HG03460 (cell line): ENCODE results near the gene NXF1.
"Not testable (repeated sequence)": the region's sequence is repeated elsewhere in the genome, so short reads cannot be mapped to it uniquely, and the experiment has no call there.

Experiments
- ATAC-seq: cut with Tn5 transposase; IDR thresholded peaks from one replicate; pipeline ENCODE4 v1.9.1; 2021; ENCODE audit not compliant: unreplicated experiment

Gene NXF1

DNA sequence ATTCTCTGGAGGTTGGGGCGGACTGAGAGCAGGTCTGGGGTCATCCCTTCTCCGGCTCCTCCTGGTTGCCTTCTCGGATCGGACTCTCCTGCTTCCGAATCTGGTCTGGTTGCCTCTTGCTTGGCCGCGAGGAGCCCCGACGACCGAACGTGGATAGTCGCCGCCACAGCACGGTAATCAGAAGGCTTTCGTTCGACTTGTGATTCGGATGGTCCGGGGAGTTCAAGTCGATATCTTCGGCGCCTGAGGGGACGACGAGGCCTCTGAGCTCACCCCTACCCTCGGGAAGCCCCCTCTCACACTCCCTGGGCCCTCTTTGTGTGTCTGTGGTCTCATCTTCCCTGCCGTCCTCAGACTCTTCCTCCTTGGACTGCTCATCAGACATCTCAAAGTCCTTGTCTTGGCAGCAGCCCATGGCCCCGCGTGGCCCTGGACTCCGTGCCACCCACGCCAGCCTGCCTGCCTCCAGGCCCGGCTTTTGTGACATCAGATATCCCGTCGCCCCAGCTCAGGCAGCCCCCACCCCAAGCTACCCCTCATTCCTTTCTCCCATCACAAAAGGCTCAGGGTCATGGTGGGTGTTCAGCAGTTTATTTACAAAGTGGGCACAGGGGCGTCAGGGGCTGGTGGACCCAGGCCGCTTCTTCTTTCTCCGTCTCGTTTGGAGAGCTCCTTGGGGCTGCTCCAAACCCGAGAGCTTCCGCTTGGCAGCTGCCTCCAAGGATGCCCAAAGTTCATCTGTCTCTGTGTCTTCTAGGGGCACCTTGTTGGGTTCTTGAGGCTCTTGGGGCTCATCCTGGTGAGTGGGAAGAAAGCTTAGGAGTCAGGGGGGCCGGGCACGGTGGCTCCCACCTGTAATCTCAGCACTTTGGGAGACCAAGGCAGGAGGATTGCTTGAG lies 27.3 kb upstream of the NXF1 start, which contains the start of gene TEX54:
Gene TEX54, minus strand, starts transcription at position 506 of the 899 bp plus-strand sequence.
- ATAC-seq: peak; percentile 3

DNA sequence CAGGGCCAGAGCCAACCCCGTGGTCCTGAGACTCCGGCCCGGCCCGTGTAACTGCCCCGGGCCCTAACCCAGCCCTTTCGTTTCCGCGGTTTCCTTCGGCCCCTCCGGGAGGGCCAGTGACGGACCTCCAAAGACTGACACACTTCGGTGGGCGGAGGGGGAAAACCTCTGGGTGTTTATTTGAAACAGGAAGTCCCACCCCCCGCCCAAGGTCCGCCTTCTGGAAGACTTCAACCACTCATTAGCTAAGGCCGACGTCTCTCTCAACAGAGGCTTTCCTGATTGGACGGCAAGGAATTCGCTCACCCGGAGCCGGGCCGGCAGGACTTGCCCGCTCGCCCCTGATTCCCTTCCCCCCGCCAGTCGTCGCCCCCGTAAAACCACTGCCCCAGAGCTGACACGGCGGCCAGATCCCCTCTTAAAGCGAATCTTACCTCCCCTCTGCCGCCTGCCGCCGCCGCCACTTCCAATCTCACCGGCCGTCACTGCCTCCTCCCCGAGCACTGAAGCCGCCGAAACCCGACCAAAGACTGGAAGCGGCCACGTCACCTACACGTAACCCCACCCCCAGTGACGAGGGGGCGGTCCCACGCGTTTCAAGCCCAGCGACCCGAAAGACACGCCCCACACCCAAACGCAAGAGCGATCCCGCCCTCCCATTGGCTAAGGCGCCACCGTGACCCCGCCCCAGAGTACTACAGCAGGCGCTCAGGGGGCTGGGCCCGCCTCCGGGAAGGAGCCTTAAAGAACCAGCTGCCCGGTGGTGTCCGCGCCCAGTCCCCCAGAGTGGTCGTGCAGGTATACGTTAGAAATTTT lies 26.5 kb upstream of the NXF1 start, which contains the start of gene STX5:
Gene STX5, minus strand, starts transcription at position 532 of the 816 bp plus-strand sequence. CDS start 808 bp downstream, outside the sequence.
- peak; percentile 84 for ATAC-seq

DNA sequence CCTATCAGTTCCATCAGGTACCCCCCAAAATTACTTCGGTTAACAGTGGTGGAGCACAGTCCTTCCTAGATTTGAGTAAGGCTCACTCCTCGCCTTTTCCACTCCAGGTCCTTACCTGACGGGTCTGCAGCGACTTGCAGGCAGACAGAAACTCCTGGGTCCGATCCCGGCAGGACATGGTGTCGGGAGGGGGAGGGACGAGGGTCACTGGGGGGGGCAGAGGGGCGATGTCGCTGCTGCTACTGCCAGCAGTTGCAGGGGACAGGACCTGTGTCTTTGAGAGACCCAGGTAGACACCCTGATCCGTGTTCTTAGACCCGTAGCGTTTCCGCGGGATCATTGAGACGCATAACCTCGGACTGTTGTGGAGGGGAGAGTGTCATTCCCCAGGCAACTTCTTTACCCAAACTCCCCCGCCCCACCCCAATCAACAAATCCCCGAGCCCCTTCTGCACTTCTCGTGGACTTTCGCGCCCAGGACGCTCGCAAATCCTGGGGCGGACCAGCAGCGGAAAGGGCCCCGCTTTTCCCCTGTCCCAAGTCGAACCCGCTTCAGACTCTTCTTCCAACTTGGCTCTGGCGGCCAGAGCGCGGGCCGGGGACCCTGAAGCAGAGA lies 25.8 kb upstream of the NXF1 start:
- no peak for ATAC-seq

- ATAC-seq: not testable (repeated sequence)
Observed at GRCh38 chr11:62828130-62828529, 22.9 kb upstream of the NXF1 start.

DNA sequence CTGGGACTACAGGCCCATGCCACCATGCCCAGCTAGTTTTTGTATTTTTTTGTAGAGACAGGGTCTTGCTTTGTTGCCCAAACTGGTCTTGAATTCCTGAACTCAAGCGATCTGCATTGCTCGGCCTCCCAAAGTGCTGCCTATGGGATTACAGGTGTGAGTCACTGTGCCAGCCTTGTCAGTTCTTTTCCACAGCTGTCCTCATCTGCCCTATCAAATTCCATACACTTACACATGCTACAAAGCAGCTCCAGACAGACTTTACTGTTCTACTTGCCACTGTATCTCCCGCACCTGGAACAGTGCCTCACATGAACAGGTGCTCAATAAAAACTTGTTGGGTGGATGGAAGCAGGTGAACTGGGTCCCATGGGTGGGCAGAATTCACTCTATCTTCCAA lies 18.4 kb upstream of the NXF1 start:
- ATAC-seq: no peak

DNA sequence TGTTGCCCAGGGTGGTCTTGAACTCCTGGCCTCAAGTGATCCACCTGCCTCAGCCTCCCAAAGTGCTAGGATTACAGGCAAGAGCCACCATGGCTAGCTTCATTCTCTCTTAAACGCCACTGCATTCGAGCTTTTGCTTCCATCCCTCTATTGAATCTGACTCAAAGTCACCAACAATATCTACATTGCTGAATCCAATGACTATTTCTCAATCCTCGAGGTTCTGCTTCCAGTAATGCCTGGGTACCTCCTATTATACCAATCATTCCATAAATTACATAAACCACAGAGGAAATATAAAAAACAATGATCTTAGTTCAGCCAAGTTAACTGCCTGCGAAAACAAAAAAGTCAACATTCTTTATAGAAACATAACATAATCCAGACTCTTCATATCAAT lies 11.9 kb upstream of the NXF1 start:
- ATAC-seq: no peak

GRCh38 chr11:62816557-62816956 lies 11.3 kb upstream of the NXF1 start:
- ATAC-seq: no peak

- ATAC-seq: no peak
Observed at GRCh38 chr11:62811659-62812058, 6.4 kb upstream of the NXF1 start.

DNA sequence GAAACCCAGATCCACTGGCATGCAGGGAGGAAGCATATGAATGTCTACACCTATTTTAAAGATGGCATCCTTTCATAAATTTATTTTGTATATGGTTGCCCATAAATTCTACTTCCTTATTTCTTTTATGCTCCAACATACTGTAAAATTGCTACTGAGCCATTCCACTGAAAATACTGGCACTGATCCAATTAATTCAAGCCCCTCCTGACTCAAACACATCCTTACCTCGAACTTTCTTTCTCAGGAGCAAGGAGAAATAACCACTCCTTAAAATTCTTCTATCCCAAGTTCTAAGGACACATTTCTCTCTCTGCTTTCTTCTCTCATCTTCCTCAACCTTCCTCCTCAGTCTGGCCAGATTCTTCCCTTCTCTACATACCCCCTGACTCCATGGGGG lies 5.5 kb upstream of the NXF1 start:
- no peak for ATAC-seq

- ATAC-seq: no peak
Observed at GRCh38 chr11:62806611-62807121, 1.4 kb upstream of the NXF1 start.

GRCh38 chr11:62805961-62806441 lies 761 bp upstream of the NXF1 start:
- ATAC-seq: no peak

DNA sequence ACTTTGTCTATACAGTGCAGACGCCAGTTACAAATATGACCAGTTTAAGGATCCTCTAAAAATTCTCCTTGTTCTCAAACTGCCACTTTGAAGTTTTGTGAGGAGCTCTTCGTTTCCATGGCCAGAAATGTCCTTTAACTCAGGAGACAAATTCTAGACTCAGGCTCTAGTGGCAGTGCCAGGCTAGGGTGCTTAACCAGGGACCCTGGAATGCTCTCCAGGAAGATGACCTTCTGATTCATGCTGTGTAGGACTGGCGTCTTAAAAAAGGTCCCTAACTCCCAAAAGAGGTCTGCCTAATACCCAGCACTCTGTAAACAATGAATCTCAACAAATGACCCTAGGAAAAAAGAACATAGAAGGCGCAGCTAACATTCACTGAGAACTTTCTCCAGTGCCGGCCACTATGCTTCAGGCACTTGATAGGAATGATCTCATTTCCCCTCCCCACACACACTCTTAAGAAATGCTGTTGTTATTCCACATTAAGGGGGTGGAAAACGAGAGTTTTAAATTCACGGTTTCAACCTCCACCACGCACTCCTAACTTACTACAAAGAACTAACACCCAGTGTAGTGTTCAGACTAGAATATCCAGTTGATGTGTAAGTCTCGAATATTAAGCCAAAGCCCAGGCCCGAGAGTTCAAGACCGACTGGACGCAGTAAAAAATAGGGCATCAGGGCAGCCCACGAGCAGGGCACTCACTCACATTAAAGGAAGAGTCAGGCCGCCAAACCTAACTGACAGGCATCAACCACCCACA lies 747 bp downstream of the NXF1 start:
- peak; percentile 11 for ATAC-seq

DNA sequence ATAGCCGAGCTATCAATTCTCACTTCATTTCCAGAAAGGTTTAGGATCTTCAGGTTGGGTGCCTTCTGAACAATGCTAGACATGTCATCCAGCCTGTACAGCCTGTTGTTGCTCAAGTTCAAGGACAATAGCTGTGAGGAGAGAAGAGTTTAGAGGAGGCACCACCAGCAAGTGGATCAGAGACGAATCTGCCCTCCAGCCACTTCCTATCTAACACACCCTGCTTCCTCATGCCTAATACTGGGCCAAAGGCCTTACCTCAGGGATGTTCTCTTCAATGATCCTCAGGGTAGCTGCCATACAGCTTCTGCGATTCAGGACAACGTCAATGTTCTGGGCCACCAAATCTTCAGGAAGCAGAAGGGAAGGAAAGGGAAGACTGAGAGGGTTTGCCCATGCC lies 4.2 kb downstream of the NXF1 start:
- no peak for ATAC-seq

DNA sequence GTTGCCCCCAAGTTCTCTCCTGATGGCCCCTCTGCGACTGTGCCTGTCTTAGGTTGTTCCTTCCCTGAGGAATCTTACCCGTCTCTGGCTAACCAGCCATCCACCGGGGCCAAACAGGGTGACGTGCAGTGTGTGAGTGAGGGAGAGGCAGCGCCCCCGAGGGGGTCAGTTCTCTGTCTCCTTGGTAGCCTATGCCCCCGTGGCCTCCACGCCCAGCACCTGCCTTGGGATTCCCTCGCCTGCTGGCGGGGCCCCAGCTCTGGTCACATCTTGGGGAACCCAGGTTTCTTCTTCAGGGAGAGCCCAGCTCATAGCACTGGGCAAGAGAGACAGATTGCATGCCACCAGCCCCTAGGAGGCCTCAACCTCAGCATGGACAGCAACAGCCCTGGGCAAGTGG lies 5.8 kb downstream of the NXF1 start:
- no peak for ATAC-seq

GRCh38 chr11:62796281-62796680 lies 9.0 kb downstream of the NXF1 start:
- no peak for ATAC-seq

GRCh38 chr11:62794201-62794775 lies 11.0 kb downstream of the NXF1 start:
- ATAC-seq: no peak

GRCh38 chr11:62792202-62792575 lies 13.1 kb downstream of the NXF1 start:
- no peak for ATAC-seq

GRCh38 chr11:62791501-62792201 lies 13.6 kb downstream of the NXF1 start, which contains the start of gene TMEM223:
Gene TMEM223 (minus strand): TSS chr11:62792006. CDS start chr11:62791994, 12 bp downstream.
- ATAC-seq: peak; percentile 58

GRCh38 chr11:62789576-62789975 lies 15.7 kb downstream of the NXF1 start:
- no peak for ATAC-seq
